GM19397 (cell line): Measurements from ENCODE around the gene PLD6.

ENCODE experiments used
- ATAC-seq: cut with Tn5 transposase; IDR thresholded peaks from one replicate; pipeline ENCODE4 v1.9.1; 2021; ENCODE audit warnings: mild to moderate bottlenecking, moderate library complexity; ENCODE audit not compliant: unreplicated experiment

Gene PLD6

DNA sequence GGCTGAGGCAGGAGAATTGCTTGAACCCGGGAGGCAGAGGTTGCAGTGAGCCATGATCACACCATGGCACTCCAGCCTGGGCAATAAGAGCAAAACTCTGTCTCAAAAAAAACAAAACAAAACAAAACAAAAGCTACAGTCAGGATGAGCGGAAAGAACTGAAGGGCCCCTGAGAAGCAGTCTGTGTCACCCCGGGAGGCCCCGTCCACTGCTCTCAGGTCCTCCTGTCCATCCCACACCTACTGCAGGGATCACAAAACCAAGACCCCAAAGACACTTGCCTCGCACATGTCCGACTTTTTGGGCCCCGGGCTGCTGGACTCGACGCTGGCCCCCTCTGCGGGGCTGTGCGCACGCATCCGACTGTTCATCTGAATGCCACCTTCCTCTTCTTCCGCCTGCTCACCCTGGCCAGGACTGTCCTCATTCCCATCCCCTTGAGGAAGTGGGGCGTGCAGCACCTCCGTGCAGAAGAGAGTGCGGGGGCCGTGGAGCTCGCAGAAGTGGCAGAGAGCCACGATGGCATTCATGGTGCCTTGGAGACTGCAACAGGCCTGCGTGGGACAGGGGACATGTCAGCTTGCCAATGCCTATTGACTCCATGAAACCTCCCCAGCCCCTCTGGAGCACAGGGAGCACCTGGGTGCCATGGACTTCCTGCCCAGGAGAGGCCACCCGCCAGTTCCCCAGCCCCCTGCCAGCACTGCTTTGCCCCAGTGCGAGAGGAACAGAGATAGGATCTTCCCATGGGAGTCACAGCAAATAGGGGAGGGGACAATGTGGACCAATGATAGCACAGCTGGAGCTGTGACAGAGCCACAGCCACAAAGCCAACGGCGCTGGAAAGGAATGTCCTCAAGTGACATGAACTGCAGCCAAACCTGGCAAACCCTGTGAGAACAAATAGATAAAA, 21.7 kb upstream of the PLD6 start:
- no peak for ATAC-seq

DNA sequence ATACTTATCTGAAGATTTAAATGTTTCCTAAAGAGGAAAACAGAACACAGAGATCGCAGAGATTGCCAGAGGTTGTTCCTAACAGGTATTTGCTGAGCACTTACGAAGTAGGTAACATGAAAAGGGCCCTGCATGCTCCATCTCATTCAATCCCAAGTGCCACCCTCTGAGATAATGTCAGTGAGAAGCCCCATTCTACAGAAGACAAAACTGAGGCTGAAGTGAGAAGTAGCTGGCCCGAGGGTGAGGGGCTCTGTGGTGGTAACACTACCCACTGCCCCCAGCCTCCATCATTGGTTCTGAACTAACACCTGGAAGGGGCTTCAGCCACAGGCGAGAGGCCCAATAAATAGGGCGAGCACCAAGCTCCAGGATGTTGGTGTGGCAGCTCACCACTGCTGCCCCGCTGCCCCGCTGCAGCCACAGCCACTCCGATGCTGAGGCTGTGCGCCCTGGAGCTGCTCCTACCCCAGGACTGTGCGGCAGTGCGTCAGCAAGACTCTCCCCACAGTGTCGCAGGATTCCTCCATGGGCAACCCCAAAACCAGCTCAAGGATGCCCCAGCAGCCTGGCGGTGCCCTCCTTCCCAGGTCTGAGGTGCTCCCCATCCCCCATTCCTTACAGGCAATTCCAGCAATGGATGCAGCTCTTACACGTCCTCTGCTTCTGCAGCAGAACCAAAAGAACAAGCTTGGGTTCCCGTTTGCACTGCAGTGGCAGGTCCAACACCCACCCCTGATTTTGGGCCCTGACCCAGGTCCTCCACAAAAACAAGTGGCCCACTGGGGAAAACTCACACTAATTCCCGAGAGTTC, 20.5 kb upstream of the PLD6 start:
- no peak for ATAC-seq

DNA sequence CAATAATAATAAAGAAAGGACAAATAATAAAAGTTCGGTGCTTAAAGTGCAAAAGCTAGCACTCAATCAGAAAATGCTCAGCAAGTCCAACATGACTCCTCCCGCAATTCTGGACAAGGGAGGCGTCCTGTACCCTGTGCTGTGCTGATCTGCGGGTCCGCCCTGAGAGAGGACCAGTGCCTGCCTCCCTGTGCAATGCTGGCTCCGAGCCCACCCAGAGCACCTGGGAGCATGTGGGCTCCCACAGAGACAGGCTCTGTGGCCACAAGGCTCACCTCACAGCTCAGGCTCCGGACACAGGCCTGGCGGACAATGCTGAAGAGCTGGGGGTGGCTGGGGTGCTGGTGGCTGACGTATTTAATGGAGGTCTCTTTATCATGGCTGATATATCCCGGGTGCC, 19.8 kb upstream of the PLD6 start:
- no peak for ATAC-seq

DNA sequence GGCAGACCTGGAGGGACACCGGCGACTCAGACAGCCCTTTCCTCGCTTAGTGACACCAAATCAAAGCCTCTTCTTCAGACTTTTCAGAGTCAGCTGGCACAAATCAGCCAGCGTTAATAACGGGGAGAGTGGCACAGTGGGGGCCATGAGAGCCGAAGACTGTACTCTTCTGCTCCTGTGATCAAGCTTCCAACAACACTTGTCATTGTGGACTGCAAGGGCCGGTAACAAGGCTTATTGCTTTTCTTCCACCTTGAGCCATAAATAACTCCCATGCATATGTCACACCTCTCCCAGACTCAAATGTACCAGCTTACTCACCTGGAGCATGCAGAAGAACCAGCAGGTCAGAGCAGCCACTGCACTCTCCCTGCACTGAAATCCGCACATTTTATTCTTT, 18.0 kb upstream of the PLD6 start:
- ATAC-seq, result no peak

DNA sequence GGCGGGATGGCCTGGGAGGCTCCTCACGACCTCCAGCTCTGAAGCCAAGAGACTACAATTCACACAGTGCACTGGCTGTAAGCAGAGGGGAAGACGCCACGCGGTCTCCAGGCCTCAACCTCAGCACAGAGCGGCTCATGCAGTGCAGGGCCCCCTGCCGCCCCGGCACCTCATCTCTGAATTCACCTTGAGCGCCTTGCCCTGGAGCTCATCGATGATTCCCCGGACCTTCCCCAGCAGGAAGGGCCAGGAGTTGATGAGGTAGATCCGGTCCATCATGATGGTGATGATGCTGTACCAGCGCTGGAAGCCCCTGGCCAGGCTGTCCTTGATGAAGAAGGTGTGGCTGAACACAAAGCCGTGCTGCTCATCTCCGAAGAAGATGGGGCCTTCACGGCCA, 17.6 kb upstream of the PLD6 start:
- no peak for ATAC-seq

DNA sequence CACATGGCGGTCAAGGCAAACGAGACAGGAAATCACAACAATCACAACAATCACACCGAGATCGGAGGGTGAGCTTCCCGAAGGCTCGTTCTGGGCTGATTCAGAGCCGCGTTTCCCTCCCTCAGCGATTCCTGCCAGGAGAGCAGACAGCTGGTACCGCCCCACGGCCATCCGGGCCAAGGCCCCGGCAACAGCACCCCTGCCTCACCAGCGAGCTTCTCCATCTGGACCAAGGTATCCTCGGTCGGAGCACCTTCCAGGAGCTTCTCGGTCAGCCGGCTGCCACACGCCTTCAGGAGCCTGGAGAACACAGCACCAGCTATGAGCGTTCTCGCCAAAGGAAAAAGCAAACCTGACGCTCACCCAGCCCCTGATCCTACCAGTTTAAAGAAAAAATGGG, 15.2 kb upstream of the PLD6 start:
- ATAC-seq, result no peak

DNA sequence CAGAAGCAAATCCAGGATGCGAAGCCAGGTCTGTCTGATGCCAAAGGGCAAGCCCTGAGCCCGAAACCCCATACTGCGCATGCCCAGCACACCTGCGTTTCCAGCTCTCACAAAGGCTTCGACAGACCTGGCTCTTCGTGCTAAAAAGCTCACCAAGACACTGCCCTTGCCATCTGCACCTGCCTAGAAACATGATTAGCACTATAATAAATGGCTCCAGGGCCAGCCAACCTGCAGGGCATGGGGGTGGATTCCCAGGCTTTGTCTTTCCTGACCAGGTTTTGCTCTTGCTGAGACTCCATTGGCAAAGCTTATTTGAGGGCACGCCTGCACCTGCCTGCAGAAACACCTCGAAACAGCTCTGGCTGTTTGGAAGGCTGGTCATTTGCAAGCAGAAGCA, 14.4 kb upstream of the PLD6 start:
- ATAC-seq, result no peak

DNA sequence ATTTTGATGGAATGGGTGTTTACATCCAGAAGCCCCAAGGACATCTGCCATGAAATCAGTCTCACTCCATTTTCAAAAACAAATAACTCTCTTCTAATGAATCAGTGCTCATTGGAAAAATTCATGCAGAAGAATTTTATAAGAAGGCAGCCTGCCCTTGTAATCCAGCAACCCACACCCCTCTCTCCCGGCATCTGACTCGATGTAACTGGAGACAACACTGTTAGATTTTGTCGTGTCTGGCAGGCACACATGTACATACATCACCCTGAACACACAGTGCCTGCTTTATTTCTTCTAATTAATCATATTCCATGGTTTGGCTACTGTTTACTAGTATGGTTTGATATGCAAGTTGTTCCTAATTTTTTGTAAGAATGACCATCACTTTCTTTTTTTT, 11.9 kb upstream of the PLD6 start:
- ATAC-seq, result no peak

DNA sequence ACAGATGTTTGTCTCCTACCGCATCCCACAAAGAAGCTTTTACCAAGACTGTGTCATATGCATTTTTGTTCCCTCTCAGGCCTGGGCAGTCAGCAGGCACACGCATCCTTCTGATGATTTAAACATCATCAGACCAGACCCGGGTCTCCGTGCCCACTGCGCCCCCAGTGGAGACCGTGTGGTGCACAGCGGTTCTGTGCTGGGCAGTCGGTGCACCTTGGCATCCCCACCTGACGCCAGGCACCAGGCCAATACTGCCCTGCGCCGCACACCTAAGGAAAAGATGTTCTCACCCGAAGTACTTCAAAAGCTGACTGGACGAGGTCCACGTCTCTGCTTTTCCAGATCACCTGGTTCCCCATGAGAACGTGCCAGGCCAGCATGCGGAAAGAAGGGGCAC, 10.6 kb upstream of the PLD6 start:
- no peak for ATAC-seq

DNA sequence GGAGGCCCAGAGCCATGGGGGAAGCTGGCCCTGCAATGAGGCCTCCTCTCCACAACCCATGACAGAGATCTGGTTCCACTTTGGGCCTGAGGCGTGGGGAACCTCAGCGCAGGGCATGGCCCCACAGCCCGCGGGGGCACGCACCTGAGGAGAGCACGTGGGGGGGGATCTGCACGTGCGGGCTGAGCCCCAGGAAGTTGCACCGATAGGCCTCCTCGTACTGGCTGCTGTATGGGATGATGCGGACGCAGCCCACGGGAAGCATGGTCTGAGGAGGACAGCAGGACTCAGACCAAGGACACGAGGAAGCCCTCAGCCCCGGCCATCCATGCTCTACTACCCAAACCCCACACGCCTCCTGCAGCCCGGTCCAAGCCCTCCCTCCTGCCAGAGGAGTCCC, 10.1 kb upstream of the PLD6 start:
- no peak for ATAC-seq

DNA sequence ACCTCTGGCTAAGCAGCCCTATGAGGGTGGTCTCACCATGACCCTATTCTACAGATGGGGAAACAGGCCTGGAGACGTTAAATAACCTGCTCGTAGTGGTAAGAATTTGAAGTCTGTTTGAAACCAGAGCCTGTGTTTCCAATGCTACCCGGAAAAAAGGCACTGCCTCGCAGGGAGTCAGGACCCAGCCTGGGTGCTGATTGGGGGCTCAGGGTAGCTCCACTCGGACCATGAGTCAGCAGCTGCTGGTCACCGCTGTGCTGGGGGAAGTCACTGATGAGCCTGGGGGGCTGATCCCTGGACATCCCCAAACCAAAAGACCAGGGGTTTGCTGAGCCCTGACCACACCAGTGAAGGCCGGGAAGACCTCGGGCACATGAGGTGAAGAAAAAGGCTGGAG, 9.4 kb upstream of the PLD6 start:
- no peak for ATAC-seq

DNA sequence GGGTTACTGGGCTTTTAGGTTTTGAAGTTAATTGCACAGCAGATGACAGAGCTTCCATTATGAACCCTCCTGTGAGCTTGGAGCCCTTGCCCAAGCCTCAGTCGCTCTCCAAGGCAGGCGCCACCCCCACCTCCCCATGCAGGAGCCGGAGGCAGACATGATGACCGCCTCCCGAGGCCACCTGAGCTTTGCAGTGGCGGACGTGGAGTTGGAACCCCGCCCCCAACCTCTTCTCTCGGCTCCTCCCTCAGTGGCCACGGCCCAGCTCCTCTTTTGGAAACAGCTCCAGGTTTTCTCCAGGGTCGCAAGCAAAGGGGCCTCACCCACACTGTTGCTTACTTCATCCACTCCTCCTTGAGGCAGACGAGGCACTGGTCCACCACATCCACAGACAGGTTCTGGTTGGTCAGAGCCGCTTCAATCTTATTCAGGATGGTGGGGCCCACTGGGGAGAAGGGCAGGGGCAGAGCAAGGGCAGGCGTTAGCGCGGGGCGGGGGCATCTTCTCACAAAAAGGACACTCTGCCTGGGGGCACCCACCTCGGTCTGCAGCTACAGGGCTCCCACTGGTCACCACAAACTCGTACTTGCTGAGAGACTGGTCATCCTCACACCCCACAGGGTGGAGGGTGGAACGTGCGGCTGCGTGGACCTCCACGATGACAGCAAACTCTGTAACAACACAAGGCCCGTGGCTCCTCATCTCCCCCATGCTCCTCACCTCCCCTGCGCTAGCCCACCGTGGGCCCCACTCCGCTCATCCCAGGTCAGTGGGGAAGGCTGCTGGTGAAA, 8.7 kb upstream of the PLD6 start:
- no peak for ATAC-seq

DNA sequence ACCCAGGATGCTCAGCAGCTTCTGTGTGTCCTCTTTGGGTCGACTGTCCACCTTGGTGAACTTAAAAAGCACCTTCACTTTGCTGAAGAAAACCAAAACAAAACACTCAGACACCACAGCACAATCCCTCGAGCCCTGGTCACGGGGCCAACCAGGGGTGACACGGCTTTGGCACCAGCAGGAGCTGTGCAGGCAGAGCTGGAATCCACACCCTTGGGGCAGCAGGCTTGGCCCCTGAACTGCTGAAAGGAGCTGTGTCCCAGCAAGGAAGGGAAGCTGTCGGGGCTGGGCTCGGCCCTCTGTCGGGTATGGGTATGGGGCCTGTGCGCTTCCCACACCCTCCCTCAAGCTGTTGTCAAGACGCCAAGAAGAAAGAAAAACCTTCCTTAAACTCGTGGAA, 7.6 kb upstream of the PLD6 start:
- ATAC-seq, result no peak

DNA sequence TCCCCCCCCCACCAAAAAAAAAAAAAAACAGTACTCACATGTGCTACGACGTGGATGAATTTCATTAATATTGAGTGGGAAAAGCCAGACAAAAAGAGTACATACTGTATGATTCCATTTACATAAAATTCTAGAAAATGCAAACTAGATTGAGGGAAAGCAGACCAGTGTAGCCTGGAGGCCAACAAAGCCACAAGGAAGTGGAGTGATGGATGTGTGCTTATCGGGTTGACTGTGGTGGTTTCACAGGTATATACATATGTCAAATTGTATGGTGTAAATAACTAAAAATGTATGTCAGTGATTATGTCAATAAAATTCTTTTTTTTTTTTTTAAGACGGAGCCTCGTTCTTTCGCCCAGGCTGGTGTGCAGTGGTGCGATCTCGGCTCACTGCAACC, 1.9 kb upstream of the PLD6 start:
- ATAC-seq, result no peak

DNA sequence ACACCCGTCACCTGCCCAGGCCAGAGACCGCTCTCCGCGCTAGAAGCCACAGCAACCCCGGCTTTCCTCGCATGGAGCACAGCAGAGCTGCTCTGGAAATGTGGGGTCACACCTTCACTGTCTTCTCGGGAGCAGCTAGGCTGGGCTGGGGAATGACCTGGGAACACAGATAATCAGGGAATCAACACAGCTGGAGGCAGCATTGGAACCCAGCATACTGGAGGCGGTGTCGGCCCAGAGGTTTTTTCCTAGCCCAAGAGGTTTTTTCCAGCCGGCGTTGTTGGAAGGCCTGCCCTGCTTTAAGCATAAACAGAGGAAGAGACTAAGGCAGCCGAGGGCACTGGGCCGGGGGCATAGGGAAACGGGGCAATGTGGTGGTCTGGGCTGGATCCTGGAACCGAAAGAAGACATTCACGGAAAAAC, 791 bp upstream of the PLD6 start:
- no peak for ATAC-seq

DNA sequence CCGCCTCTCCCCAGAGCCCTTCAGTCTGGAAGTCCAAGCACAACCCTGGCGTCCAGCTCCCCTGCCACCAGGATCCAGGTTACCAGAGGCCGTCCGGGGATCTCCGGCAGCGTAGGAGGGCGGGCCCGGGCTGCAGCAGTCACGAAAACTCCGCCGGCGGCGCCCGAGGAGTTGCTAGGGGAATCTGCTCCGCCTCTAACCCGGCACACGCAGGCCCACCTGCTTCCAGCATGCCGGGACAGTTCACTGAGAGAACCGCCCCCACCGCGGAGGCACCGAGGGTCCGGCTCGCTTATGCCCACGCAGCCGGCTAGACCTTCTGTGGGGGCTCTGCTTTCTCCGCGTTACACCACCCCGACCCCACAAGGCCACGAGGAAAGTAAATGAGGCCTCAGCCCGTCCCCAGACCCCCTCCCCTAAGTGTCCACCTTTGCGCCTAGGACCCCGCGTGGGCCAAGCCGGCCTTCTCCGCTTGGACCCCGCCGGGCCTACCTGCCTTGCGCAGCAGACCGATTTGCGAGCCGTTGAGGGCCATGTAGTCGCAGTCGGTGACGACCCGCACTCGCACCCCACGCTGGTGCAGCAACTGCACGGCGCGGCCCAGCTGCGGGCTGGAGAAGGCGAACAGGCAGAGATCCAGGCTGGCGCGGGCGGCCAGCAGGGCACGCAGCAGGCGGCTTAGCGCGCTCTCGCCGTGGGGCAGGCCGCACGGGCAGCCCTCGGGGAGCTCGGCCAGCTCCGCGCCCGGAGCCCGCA, 587 bp downstream of the PLD6 start:
- peak; percentile 40 for ATAC-seq

DNA sequence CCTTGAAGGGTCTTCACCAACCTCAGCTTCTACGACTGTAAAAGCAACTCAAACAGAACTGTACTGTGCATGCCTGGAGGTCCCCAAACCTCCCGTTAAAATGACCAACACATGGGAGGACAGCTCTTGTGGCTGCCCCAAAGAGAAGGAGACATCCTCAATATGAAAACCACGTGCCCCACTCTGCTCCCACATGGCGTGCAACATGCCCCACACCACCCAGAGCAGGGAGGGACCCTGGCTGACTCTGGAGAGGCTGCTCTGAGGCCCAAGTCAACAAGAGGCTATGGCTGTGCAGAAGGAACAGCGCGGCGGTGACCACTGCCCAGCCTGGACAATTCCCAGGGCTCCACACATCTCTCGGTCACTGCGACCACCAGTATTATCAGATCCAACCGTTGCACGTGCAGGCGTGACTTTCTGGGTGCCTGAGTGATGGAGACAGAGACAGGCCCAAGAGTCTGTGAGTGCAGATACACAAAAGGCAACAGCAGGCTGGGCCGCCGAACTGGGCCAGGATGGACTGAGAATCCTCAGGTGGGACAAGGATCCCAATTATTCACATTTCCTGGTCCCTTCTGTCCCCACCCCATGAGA, 1.4 kb downstream of the PLD6 start:
- no peak for ATAC-seq

DNA sequence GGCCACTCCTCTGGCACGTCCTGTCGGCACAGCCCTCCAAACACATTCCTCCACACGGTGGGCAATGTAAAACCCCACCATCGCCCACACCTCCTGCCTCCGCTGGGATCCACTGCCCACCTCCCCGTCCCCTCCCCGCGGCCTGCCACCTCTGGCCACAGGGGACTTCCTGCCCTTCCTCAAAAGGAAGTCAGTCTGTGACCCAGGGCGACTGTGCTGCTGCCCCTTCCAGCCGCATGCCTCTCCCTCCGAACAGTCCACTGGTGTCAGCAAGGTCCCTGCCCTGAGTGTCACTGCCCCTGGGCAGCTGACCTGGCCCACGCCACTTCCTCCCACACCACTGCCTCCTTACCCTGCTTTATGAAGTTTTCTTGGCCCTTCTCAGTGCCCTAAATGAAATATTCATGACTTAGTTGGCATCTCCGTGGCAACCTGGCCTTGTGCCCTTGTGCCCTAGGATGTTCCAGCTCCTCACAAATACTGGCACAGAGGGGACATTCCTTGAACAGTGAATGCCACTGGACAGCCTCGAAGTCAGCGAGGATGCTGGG, 2.0 kb downstream of the PLD6 start:
- ATAC-seq, result no peak

DNA sequence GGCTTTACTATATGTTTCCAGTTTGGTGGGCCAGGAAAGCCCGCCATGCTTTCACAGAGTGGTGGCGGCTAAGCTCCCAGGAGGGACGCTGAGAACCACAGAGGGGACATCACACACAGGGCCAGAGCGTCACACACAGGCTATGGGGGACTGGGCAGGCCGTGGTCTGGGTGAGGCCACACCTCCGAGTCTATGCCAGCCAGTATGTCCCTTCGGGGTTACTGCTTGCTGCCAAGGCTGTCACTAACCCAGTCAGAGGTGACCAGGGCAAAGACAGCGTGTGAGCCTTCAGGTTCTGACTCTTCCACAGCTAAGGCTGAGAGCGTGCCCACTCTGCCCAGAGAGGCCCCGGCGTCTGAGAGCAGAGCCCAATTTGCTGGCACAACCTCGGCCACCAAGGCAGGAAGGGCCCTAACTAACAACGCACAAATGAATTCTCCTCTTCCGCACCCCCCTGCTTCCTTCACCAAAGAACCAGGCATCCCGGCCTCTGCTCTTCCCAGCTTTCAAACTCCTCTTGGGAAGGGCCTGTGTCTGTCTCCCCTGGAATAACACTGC, 2.9 kb downstream of the PLD6 start:
- no peak for ATAC-seq

DNA sequence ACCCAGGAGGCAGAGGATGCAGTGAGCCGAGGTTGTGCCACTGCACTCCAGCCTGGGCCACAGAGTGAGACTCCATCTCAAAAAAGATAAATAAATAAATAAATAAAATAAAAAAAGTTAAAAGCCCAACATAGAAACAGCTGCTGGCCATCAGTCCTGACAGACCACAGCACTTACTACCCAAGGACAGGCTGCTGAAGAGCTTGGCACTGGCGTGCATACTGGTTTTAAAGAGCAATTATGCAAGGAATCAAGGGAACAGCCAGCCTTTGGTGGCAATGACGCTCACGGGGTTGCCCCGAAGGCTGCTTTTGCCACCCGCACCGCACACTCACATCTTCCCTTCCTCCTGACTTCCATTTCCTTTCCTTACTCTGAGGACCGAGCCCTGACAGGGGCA, 4.2 kb downstream of the PLD6 start:
- ATAC-seq, result no peak
